GM21529 (cell line): Measurements from ENCODE around the gene TOX2.
A peak's percentile ranks its signal among the peaks of the same experiment; 100 is the strongest.

ENCODE experiments used
- ATAC-seq: cut with Tn5 transposase; IDR thresholded peaks from one replicate; pipeline ENCODE4 v1.9.1; 2021; ENCODE audit not compliant: unreplicated experiment

TOX2 gene

DNA sequence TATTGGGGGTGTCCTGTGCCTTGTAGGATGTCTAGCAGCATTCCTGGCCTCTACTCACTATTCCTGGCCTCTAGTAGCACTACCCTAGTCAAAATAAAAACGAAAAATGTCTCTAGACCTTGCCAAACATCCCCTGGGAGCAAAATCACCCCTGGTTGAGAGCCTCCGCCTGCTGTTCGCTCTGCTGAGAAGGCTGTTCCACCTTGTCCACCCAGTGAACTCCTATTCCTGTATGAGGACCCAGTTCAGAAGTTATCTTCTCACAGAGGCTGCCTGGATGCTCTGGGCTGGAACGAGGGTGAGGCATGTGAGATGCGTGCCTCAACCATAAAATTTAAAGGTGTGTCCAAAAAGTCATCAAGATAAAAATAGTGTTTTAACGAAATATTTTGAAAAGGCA, 101.9 kb downstream of the TOX2 start:
- ATAC-seq, result no peak

DNA sequence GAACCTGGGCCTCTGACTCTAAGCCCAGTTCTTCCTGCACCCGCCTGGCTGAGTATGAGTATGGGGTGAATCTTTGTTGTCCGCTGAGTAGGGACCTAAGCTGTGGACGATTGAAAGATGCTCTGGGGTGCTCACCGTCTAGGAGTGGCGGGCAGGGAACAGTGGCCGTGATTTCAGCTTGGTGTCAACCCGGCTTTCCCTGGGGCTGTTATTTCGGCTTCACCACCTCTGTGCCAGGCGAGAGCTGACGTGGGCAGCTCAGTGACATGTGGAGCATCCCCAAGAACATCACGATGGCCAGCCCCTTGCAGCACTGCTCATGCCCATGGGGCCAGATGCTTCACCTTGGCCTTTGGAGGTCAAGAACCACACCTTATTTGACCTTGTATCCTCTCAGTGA, 102.6 kb downstream of the TOX2 start:
- no peak for ATAC-seq

- no peak for ATAC-seq
Observed at GRCh38 chr20:44017905-44018258, 103.2 kb downstream of the TOX2 start.

DNA sequence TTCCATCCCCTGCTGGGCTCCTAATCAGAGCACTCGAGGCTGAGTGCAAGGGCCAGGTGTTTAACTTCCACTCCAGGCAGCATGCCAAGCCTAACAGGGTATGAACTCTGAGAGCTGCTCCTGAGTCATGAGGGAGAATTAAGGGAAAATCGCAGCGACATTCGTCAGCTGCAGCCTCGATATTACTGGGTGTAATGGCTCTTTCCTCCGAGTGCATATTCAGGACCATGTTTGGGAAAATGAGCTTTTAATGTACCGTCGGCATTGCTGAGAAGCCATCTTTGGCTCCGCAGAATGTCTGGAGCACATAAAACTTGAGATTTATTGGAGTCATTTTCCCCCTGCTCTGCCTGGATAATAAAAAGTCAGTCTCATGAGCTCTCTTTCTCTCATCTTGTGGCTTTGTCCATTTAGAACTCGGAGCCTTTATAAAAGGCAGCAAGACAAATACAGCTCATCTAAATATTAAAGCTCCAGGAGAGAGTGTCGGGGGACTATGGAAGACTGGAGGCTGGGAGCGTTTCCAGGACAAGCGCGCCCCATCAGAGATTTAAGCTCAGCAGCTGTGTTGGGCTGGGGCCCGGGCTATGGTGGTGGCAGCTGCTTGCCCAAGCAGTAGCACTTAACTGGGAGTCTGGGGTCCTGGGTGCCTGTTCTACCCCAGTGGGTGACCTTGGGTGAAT, 103.7 kb downstream of the TOX2 start:
- no peak for ATAC-seq

GRCh38 chr20:44018942-44019637, 104.4 kb downstream of the TOX2 start:
- no peak for ATAC-seq

DNA sequence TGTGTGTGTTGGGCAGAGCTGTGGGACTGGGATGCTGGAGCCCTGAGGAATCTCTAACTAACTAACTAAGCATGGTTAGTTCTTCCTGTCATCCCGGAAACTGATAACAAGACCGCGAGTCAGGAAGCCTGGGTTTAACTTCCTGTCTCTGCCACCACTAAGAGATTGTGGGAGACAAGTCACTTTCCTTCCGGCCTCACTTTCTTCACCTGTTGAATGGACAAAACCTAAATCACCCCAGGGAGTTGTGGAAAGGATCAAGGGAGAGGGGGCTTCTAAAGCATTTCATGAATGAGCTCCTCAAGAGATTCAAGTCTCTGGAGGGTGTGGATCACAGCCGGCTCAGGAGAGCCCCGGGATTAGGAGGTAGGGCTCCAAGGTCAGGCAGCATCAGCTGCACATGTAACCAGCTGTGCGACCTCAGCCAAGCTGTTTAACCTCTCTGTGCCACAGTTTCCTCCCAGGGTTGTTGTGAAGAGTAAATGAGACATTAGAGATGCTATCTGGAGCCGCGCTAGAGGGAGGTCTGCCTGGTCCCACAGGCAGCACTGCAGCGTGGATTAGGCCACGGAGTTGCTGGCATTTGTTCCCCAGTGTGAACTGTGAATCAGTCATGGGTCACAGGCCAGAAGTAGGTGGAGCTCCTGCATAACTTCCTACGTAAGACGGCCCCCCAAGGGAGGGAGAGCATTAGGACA, 105.1 kb downstream of the TOX2 start:
- no peak for ATAC-seq

DNA sequence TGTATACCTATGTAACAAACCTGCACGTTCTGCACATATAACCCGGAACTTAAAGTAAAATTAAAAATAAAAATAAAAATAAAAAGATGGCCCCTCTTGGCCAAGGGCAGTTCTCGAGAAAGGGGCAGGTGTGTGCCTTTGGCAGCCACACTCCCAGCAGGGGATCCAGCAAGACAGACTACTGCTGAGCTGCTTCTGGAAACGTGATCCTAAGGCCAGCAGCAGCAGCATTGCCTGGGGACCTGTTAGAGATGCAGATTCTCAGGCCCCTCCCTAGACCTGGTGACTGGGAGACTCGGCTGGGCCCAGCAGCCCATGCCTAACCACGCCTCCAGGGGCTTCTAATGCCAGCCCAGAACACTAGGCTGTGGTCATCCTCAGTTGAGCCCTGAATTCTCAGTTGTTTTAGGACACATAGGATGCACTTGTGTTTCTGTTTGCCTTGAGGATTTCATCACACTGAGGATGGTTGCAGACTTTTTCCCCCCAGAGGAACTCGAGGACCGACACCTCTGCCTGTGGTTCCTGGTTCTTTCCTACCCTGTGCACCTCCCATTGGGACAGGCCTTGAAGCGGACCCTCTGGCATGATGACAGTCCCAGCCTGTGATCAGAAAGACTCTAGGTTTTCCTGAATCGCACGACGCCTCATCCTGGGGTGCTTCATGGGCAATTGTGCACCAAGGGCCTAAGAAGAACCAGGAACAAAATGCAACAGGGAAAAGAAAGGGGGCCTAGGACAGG, 105.9 kb downstream of the TOX2 start:
- ATAC-seq, result no peak

GRCh38 chr20:44021186-44021585, 106.5 kb downstream of the TOX2 start:
- ATAC-seq, result no peak

DNA sequence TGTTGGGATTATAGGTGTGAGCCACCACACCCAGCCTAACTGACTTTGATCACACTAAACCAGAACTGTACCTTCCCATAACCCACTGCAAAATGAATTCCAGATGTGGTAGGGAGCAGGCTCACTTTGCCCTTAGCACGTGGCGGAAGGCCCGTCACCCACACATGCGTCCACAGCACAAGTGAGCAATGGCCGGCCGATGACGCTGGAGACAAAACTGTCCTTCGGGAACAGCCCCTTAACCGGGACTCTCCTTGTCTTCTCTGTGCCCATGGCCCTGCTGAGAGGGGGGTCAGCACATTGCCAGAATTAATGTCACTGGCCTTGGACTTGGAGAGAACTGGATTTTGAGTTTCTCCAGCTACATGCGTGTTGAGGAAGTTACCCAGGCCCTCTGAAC, 107.2 kb downstream of the TOX2 start:
- ATAC-seq, result no peak

- ATAC-seq, result no peak
Observed at GRCh38 chr20:44022464-44022863, 107.8 kb downstream of the TOX2 start.

- no peak for ATAC-seq
Observed at GRCh38 chr20:44023515-44024371, 109.1 kb downstream of the TOX2 start.

GRCh38 chr20:44024820-44025580, 110.3 kb downstream of the TOX2 start:
- ATAC-seq, result no peak

DNA sequence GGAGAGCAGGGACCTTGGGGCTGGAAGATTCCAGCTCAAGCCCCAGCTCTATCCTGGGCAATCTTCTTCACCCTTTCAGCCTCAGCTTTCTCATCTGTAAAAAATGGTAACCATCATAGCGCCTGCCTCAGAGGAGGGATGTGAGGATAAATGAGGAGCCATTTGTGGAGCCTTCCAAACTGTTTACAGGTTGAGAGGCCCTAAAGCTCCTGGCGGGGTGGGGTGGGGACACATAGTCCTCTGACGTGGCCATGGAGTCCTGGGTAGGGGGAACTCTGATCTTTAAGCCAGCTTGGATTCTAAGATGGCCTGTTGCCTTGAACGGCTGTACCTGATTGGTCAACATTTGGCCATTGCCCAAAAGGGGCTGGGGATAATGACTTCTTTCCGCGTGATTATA, 111.1 kb downstream of the TOX2 start:
- no peak for ATAC-seq

DNA sequence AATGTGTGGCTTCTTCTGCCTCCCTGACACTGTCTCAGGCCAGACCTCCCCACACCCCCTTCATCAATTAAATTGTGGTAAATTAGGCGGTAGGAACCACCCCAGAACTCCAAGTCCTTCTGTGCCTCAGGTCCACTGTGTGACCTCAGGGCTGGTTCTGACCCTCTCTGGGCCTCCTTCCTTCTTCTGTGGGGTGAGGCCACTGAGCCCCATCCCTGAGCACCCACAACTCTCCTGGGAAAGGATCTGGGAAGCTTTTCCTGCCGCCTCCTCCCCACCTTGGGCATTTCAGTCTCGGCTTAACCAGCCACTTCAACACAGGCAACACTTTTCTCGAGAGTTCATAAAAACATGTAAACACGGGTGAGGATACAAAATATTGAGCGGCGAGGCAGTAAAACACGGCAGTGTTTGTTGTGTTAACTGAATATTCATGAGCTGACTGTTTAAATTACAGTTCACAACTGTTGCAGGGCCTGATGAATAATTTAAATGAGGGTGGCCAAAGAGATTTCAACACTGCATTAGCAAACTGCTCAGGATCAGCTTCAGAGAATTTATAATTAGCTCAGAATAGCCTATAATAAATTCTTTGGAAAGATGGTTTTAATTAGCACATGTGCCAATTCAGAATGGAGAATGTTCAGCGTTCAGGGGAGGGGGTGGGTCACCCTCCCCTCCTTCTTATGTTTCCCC, 112.1 kb downstream of the TOX2 start:
- no peak for ATAC-seq

DNA sequence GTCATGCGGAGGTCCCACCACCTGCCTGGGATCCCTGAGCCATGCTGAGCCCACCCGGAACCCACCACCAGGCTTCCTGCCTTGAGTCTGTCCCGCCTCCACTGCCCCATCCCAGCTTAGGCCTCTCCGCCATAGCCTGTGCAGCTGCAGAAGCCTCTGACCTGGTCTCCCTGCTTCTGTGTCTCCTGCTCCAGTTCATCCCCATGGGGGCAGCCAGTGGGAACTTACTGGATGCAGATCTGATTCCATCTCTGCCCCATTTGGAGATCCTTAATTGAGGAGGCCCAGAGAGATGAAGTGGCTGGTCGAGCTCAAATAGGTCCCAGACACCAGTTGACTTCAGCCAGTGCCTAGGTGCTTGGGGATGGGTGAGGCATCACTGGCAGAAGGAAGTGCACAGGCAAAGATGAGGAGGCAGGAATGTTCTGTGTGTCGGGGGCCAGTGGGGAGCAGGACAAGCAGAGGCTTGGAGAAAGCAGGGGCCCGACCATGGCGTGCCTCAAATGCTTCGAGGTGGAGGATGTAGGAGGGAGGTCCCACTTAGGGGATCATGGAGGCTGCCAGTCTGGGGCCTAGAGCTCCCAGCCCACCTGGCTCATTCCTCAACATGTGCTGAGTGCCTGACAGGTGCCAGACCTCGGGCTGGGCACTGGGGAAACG, 112.8 kb downstream of the TOX2 start:
- no peak for ATAC-seq

GRCh38 chr20:44028003-44028730, 113.5 kb downstream of the TOX2 start:
- ATAC-seq, result no peak

DNA sequence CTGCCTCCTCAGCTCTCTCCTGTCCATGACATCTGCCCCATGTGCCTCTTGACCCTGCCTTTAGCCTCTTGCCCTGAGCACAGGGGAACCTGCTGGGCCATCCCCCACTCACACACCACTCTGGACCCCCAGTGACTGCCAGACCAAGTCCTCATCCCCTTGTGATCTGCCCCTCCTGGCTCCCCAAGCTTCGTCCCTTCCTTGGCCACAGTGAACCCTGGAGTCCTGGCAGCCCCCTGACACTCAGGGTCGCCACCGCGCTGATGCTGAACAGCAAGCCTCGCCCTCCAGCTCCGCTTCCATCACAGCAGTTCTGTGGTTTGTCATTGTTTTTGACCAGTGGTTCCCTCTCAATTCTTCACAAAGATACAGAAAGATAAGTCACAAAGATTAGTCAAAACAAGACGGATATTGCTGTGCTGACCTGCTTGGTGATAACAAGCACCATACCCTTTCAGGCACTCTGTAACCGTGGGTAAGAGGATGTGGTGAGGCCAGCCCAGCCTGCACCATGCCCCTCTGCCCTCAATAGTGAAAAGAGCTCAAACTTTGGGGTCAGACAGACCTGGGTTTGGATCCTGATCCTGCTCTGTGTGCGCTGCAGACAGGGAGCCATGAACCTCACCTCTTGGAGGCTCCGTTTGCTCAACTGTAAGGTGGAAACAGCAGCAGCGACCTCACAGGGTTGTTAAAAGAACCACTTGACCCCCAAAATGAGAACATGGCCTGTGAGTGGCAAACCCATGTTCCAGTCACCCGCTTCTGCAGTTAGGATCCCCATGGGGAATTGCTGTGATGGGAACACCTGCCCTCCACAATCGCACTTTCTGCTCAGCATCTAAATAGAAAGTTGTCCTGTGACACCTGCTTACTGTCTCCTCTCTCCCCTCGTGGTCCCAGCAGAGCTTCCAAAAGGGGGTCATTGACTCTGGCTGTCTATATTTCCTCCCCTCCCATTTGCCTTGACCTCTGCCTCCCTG, 114.5 kb downstream of the TOX2 start:
- peak; percentile 85 for ATAC-seq
